HCT116 (cell line): ENCODE data around the gene FOXI3. TPM values are rescaled to one million over a fixed set of nuclear protein-coding genes. Genes with fewer than 3 reads are reported as not detected.

Experiments
- ATAC-seq: fragments of 200-7000 bp; cut with Tn5 transposase; 2 replicates; pipeline ENCODE4 v1.9.1; 2020; ENCODE audit warnings: mild to moderate bottlenecking, moderate library complexity
- BruUV-seq: library from RNA; stranded (reverse); fragments of 400-500 nt; replicated peaks from 2 replicates; lab custom pipeline; 2021; lab: Mats Ljungman, UMichigan
- CTCF ChIA-PET: fragments of 300-600 bp; sonication (Branson Sonifier 250); formaldehyde crosslinking; loops from one replicate; lab custom pipeline; 2021; ENCODE audit warnings: antibody characterized with exemption; lab: Charles Lee
- POLR2A ChIA-PET: fragments of 300-600, 350-600 bp; sonication (Branson Sonifier 250); formaldehyde crosslinking; loops from one replicate; lab custom pipeline; 2021; ENCODE audit warnings: antibody characterized with exemption; lab: Charles Lee
- RAD21 ChIA-PET, 2 experiments: fragments of 300-600 bp; sonication (Branson Sonifier 250); formaldehyde crosslinking; loops; one replicate each; lab custom pipeline; 2023; ENCODE audit warnings: low total read pairs in 2 of 2; ENCODE audit not compliant: uncharacterized antibody in 2 of 2, unreplicated experiment in 2 of 2, low non-redundant PET in 1 of 2; lab: Charles Lee
- DNase-seq: peaks from one replicate; pipeline ENCODE4 v3.0.0-alpha.2; 2010; ENCODE audit warnings: low read depth, low spot score
- H2AFZ ChIP-seq: fragments of 200-600 bp; shearing (Covaris generic), sonication (generic); 2 replicates; pipeline ENCODE4 v1.6.1; 2017; ENCODE audit warnings: low read depth, mixed run types, mixed read lengths, antibody characterized with exemption, low read length; ENCODE audit not compliant: poor library complexity, severe bottlenecking
- H3K27ac ChIP-seq: 2 replicates; pipeline ENCODE4 v1.5.1; 2012; ENCODE audit warnings: low read depth, low read length
- H3K27me3 ChIP-seq: fragments of 200-600 bp; sonication (generic); 2 replicates; pipeline ENCODE4 v1.6.1; 2016; ENCODE audit warnings: mixed run types, low read length, mixed read lengths; ENCODE audit not compliant: insufficient read depth
- H3K36me3 ChIP-seq, 2 experiments: fragments of 200-500 bp in 1 of 2; fragments of 200-600 bp in 1 of 2; sonication (Bioruptor generic) in 1 of 2; sonication (generic) in 1 of 2; 2 replicates each; pipeline versions ENCODE4 v1.5.1 to v1.6.1; 2014 to 2016; ENCODE audit warnings: low read length in 2 of 2, inconsistent platforms in 1 of 2, mixed read lengths in 1 of 2, mixed run types in 1 of 2; ENCODE audit not compliant: insufficient read depth in 2 of 2, control insufficient read depth in 1 of 2
- H3K4me1 ChIP-seq, 2 experiments: fragments of 200-600 bp in 1 of 2; sonication (generic) in 1 of 2; 2 replicates each; pipeline versions ENCODE4 v1.5.1 to v1.6.1; 2012 to 2017; ENCODE audit warnings: low read length in 2 of 2, inconsistent platforms in 1 of 2, mild to moderate bottlenecking in 1 of 2, mixed read lengths in 1 of 2, mixed run types in 1 of 2, moderate library complexity in 1 of 2; ENCODE audit not compliant: insufficient read depth in 2 of 2, control insufficient read depth in 1 of 2
- H3K4me2 ChIP-seq: fragments of 200-600 bp; sonication (generic); 2 replicates; pipeline ENCODE4 v1.6.1; 2017; ENCODE audit warnings: mixed run types, low read length, mixed read lengths
- H3K4me3 ChIP-seq, 2 experiments: fragments of 200-600 bp in 1 of 2; sonication (generic) in 1 of 2; replicated peaks in 1 of 2; 2 replicates each; pipeline ENCODE4 v1.5.1; 2011 to 2016; ENCODE audit warnings: low read length in 2 of 2, control low read depth in 1 of 2, low read depth in 1 of 2, mild to moderate bottlenecking in 1 of 2, mixed read lengths in 1 of 2, mixed run types in 1 of 2
- H3K79me2 ChIP-seq: fragments of 200-600 bp; sonication (generic); 2 replicates; pipeline ENCODE4 v1.6.1; 2017; ENCODE audit warnings: mild to moderate bottlenecking, mixed run types, low read length, moderate library complexity, mixed read lengths; ENCODE audit not compliant: insufficient read depth
- H3K9ac ChIP-seq: fragments of 200-600 bp; sonication (generic); 2 replicates; pipeline ENCODE4 v1.6.1; 2016; ENCODE audit warnings: low read length, mixed read lengths
- H3K9me2 ChIP-seq: fragments of 200-600 bp; sonication (generic), shearing (Covaris generic); 2 replicates; pipeline ENCODE4 v1.6.1; 2017; ENCODE audit warnings: mixed run types, mild to moderate bottlenecking, moderate library complexity; ENCODE audit not compliant: insufficient read depth
- H3K9me3 ChIP-seq, 2 experiments: fragments of 200-500 bp in 1 of 2; fragments of 200-600 bp in 1 of 2; sonication (Bioruptor generic) in 1 of 2; sonication (generic) in 1 of 2; 2 replicates each; pipeline ENCODE4 v1.6.1; 2014 to 2017; ENCODE audit warnings: low read length in 2 of 2, mixed read lengths in 2 of 2, inconsistent platforms in 1 of 2, low read depth in 1 of 2, mild to moderate bottlenecking in 1 of 2, mixed run types in 1 of 2, moderate library complexity in 1 of 2; ENCODE audit not compliant: control insufficient read depth in 1 of 2, insufficient read depth in 1 of 2
- H4K20me1 ChIP-seq: fragments of 200-600 bp; sonication (generic), shearing (Covaris generic); 2 replicates; pipeline ENCODE4 v1.6.1; 2017; ENCODE audit warnings: mixed run types, mild to moderate bottlenecking, moderate library complexity; ENCODE audit not compliant: insufficient read depth
- ATF3 ChIP-seq: IDR thresholded peaks from 2 replicates; pipeline ENCODE4 v1.6.1; 2012
- CBX3 ChIP-seq: IDR thresholded peaks from 2 replicates; pipeline ENCODE4 v1.6.1; 2012; ENCODE audit warnings: low read depth
- CEBPB ChIP-seq: IDR thresholded peaks from 2 replicates; pipeline ENCODE4 v1.6.1; 2012; ENCODE audit warnings: low read depth
- EGR1 ChIP-seq: IDR thresholded peaks from 2 replicates; pipeline ENCODE4 v1.6.1; 2012; ENCODE audit warnings: low read depth
- ELF1 ChIP-seq: IDR thresholded peaks from 2 replicates; pipeline ENCODE4 v1.6.1; 2012; ENCODE audit warnings: low read depth, borderline replicate concordance
- EZH2phosphoT487 ChIP-seq: fragments of 200-600 bp; IDR thresholded peaks from 2 replicates; pipeline ENCODE4 v1.6.1; 2018; ENCODE audit warnings: antibody characterized with exemption, borderline replicate concordance
- FOSL1 ChIP-seq: IDR thresholded peaks from 2 replicates; pipeline ENCODE4 v1.6.1; 2012; ENCODE audit warnings: low read depth
- POLR2AphosphoS5 ChIP-seq: IDR thresholded peaks from 2 replicates; pipeline ENCODE4 v1.6.1; 2011; ENCODE audit warnings: mild to moderate bottlenecking, low read depth, low read length, moderate library complexity
- TCF7L2 ChIP-seq: IDR thresholded peaks from 2 replicates; pipeline ENCODE4 v1.7.0; 2011; ENCODE audit warnings: borderline replicate concordance, inconsistent platforms; ENCODE audit not compliant: insufficient read depth, insufficient read length; ENCODE audit errors: extremely low read depth
- YY1 ChIP-seq: IDR thresholded peaks from 2 replicates; pipeline ENCODE4 v1.6.1; 2011; ENCODE audit warnings: low read length, low read depth, moderate library complexity, mild to moderate bottlenecking; ENCODE audit not compliant: insufficient replicate concordance; ENCODE audit errors: extremely low read depth
- intact Hi-C: fragments of 100-400 bp; cut with micrococcal nuclease; formaldehyde crosslinking; loops from 2 replicates; pipeline ENCODE4 v1.10.0; 2022
- total RNA-seq: library from RNA; stranded (reverse); gene quantifications from one replicate; pipeline ENCODE4 v1.2.1, GENCODE V29; 2021; ENCODE audit not compliant: unreplicated experiment
- TF ChIP-seq, protein P1 (sequence below): IDR thresholded peaks from 2 replicates; pipeline ENCODE4 v1.6.1; 2011; ENCODE audit warnings: mild to moderate bottlenecking, low read length, moderate library complexity; ENCODE audit not compliant: insufficient replicate concordance; ENCODE audit errors: extremely low read depth

FOXI3 gene
- total RNA-seq, 1 experiment from 2014 or later = not detected

DNA sequence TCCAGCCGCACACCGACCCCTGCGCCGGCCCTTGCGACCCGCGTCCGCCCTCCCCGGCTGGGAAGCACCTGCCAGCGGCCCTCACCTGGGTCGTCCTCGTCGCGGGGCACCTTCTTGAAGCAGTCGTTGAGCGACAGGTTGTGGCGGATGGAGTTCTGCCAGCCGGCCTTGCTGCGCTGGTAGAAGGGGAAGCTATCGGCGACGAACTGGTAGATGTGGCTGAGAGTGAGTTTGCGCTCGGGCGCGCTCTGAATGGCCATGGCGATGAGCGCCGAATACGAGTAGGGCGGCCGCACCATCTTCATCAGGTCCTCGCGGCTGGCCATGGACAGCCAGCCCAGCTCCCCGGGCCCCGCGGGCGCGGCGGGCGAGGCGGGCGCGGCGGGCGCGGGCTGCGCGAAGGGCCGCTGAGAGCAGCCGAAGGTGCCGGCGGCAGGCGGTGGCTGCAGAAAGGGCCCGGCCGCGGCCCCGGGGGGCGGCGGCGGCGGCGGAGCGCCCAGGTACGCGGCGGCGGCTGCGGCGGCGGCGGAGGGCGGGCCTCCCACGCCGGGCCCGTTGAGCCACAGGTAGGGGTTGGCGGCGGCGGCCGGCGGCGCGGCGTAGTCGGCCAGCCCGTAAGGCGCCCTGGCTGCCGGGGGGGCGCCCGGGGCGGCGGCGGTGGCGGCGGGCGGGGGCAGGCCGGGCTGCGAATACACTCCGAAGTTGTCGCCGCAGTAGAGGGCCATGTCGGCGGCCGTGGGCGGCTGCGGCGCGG lies 505 bp downstream of the FOXI3 start:
- Histone ChIP-seq H2AFZ (no peak overlapping the region), H3K36me3 (no peaks in the 10 kb centered on the region), H3K4me2 (no peak overlapping the region), H3K27me3 (no peaks in the 10 kb centered on the region), H3K9ac (no peak overlapping the region), H3K4me1 (no peaks in the 10 kb centered on the region; a peak in 1 of 4 replicates), H4K20me1 (no peaks in the 10 kb centered on the region), H3K79me2 (no peaks in the 10 kb centered on the region), H3K4me3 (no peak overlapping the region), H3K9me2 (no peaks in the 10 kb centered on the region), H3K27ac (no peak overlapping the region), H3K9me3 (no peaks in the 10 kb centered on the region)
- TF ChIP-seq YY1 (no peak), FOSL1 (no peak), ELF1 (no peak), EGR1 (no peak), EZH2phosphoT487 (no peak), CBX3 (no peak), POLR2AphosphoS5 (no peak), CEBPB (no peak), TCF7L2 (no peak), ATF3 (no peak)
- TF ChIP-seq, protein P1, sequence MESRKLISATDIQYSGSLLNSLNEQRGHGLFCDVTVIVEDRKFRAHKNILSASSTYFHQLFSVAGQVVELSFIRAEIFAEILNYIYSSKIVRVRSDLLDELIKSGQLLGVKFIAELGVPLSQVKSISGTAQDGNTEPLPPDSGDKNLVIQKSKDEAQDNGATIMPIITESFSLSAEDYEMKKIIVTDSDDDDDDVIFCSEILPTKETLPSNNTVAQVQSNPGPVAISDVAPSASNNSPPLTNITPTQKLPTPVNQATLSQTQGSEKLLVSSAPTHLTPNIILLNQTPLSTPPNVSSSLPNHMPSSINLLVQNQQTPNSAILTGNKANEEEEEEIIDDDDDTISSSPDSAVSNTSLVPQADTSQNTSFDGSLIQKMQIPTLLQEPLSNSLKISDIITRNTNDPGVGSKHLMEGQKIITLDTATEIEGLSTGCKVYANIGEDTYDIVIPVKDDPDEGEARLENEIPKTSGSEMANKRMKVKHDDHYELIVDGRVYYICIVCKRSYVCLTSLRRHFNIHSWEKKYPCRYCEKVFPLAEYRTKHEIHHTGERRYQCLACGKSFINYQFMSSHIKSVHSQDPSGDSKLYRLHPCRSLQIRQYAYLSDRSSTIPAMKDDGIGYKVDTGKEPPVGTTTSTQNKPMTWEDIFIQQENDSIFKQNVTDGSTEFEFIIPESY = no peak
- ATAC-seq = no peak
- BruUV-seq = no TSS peak
- ChIA-PET CTCF (interaction anchor here (1.0 kb wide), 1 partner anchor 261 kb away, joined by 3 read pairs; no protein-coding TSS in a partner anchor), RAD21 (no interaction called here), POLR2A (no interaction called here)
- DNase-seq = no peak
- intact Hi-C loops = loop anchor here (10.0 kb wide), 1 partner anchor 387 kb away; the partner anchor contains the start of gene SMYD1
